Measurements from ENCODE around the gene CEP70. TPM values are rescaled to one million over a fixed set of nuclear protein-coding genes. Genes with fewer than 3 reads are reported as not detected.

The CEP70 gene
- polyA plus RNA-seq, 3 donors: 0.11 TPM; not detected in 2

DNA sequence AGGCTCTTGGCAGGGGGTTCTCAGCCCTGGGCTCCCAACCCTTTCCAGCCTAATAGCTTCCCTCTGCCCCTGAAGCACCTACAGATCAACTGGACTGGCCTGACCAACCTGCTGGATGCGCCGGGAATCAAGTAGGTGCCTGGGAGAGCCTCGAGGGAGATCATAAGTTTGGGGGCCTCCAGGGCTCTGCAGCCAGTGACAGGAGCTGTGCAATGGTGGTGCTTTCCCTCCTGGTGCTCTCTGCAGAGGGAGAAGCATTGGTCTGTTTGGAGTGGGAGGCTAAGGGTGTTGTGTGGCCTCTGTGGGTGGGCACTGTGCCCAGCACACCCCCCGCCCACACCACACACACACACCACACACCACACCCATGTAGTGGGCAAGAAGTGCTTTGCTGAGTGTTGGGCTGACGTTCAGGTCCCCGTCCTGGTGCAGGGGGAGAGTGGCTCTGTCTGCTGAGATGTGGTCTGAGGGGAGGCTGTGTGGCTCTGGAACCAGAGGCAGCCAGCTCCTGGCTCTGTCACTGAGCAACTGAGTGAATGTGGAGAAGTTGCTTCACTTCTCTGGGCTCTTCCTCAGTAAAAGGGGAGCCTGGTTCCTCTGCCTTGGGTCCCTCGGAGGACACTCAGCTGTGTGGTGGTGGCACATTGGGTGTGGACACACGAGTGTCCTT, 133.4 kb downstream of the CEP70 start:
- Mint-ChIP-seq H3K36me3 (no peaks in the 10 kb centered on the region), H3K4me3 (no peak overlapping the region), H3K27me3 (ENCODE audit: low read depth in 3 of 3) (peaks cover 1 to 13% (median 2%) of the 10 kb centered on the region in 3 donors), H3K9me3 (peaks cover 0 to 3% (median 0%) of the 10 kb centered on the region in 7 donors), H3K4me1 (peaks cover 3% of the 10 kb centered on the region), H3K27ac (no peak overlapping the region)
- no peak for DNase-seq
- no peak overlapping the region for H2AFZ ChIP-seq (ENCODE audit: insufficient read depth, low read depth, low read length, poor library complexity, severe bottlenecking)
- no peak overlapping the region for H3K4me3 ChIP-seq (replicated peaks in 1 of 3; ENCODE audit: low read depth in 2 of 3, low read length in 3 of 3)
- no peak overlapping the region for H3K9ac ChIP-seq (ENCODE audit: insufficient read depth, low read length, poor library complexity, severe bottlenecking)
- TF ChIP-seq, protein P1, sequence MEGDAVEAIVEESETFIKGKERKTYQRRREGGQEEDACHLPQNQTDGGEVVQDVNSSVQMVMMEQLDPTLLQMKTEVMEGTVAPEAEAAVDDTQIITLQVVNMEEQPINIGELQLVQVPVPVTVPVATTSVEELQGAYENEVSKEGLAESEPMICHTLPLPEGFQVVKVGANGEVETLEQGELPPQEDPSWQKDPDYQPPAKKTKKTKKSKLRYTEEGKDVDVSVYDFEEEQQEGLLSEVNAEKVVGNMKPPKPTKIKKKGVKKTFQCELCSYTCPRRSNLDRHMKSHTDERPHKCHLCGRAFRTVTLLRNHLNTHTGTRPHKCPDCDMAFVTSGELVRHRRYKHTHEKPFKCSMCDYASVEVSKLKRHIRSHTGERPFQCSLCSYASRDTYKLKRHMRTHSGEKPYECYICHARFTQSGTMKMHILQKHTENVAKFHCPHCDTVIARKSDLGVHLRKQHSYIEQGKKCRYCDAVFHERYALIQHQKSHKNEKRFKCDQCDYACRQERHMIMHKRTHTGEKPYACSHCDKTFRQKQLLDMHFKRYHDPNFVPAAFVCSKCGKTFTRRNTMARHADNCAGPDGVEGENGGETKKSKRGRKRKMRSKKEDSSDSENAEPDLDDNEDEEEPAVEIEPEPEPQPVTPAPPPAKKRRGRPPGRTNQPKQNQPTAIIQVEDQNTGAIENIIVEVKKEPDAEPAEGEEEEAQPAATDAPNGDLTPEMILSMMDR (IDR thresholded peaks at IDR 0.05): no peak
- WGBS (ENCODE audit: insufficient coverage): 92% methylated on average over 5 of the region's 8 CpGs
- H3K36me3 ChIP-seq (replicated peaks in 1 of 2; ENCODE audit: control insufficient read depth in 1 of 2, insufficient read depth in 2 of 2, low read length in 2 of 2): no peaks in the 10 kb centered on the region
- no peaks in the 10 kb centered on the region for H4K20me1 ChIP-seq (ENCODE audit: insufficient read depth, low read length)
- no peaks in the 10 kb centered on the region for H3K9me3 ChIP-seq (replicated peaks in 1 of 2; ENCODE audit: control insufficient read depth in 1 of 2, insufficient read depth in 1 of 2, low read length in 2 of 2)
- no peak overlapping the region for H3K27ac ChIP-seq (ENCODE audit: low read depth in 1 of 2, low read length in 2 of 2)
- intact Hi-C loops (cut with micrococcal nuclease): no loop called here
- H3K4me2 ChIP-seq (replicated peaks; ENCODE audit: extremely low read depth, low read length, poor library complexity, severe bottlenecking): no peak overlapping the region
- H3K79me2 ChIP-seq (ENCODE audit: insufficient read depth, low read length): no peaks in the 10 kb centered on the region
- H3K4me1 ChIP-seq (ENCODE audit: control insufficient read depth in 1 of 2, insufficient read depth in 2 of 2, low read length in 2 of 2): no peaks in the 10 kb centered on the region
- no peaks in the 10 kb centered on the region for H3K27me3 ChIP-seq (ENCODE audit: control insufficient read depth in 2 of 2, insufficient read depth in 2 of 2, low read length in 2 of 2)

DNA sequence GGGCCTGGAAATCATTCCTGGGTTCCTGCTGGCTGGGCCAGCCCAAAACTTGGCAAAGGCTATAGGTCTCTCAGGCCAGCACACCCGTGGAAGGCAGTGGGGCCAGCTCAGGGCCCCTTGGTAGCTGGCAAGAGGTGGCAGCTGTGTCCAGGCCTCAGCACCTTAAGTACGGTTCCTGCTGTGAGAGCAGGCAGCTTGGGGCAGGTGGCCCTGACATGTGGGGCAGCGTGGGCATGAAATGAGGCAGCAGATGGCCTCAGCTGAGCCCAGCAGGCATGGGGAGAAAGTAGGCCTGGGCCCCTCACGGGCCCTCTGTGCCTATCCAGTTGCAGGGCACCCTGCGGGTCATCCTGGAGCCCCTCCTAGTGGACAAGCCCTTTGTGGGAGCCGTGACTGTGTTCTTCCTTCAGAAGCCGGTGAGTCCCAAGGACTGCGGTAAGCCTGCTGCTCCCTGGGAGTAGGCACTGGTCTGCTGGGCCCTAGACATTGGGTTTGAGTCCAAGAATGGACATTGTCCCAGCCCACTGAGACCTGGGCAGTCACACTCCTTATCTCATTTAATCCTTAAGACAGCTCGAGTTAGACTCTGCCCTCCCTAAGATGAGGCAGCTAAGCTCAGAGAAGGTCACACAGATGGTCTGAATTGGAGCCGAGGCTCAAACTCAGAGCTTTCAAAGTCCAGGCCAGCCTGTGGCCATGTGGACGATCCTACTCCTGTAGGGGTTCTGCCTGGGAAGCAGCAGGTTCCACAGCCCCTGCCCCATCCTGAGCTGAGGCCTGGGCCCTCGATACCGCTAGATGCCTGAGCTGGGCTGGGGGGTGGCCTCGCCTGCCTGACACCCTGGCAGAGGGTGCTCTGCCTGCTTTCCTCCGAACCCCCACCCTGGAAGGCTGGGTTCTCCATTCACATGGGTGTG, 134.2 kb downstream of the CEP70 start:
- Histone ChIP-seq H3K79me2 (ENCODE audit: insufficient read depth, low read length) (no peaks in the 10 kb centered on the region), H2AFZ (ENCODE audit: insufficient read depth, low read depth, low read length, poor library complexity, severe bottlenecking) (no peak overlapping the region), H3K27me3 (ENCODE audit: control insufficient read depth in 2 of 2, insufficient read depth in 2 of 2, low read length in 2 of 2) (no peaks in the 10 kb centered on the region), H3K4me1 (ENCODE audit: control insufficient read depth in 1 of 2, insufficient read depth in 2 of 2, low read length in 2 of 2) (no peaks in the 10 kb centered on the region), H3K9me3 (replicated peaks in 1 of 2; ENCODE audit: control insufficient read depth in 1 of 2, insufficient read depth in 1 of 2, low read length in 2 of 2) (no peaks in the 10 kb centered on the region), H3K27ac (ENCODE audit: low read depth in 1 of 2, low read length in 2 of 2) (no peak overlapping the region), H3K9ac (ENCODE audit: insufficient read depth, low read length, poor library complexity, severe bottlenecking) (no peak overlapping the region), H4K20me1 (ENCODE audit: insufficient read depth, low read length) (no peaks in the 10 kb centered on the region), H3K4me2 (replicated peaks; ENCODE audit: extremely low read depth, low read length, poor library complexity, severe bottlenecking) (no peak overlapping the region), H3K36me3 (replicated peaks in 1 of 2; ENCODE audit: control insufficient read depth in 1 of 2, insufficient read depth in 2 of 2, low read length in 2 of 2) (no peaks in the 10 kb centered on the region), H3K4me3 (replicated peaks in 1 of 3; ENCODE audit: low read depth in 2 of 3, low read length in 3 of 3) (no peak overlapping the region)
- no peaks in the 10 kb centered on the region for H3K36me3 Mint-ChIP-seq
- WGBS (ENCODE audit: insufficient coverage): 92% methylated on average over 15 of the region's 15 CpGs
- peaks cover 0 to 3% (median 0%) of the 10 kb centered on the region in 7 donors for H3K9me3 Mint-ChIP-seq
- intact Hi-C loops (cut with micrococcal nuclease): no loop called here
- peaks cover 3% of the 10 kb centered on the region for H3K4me1 Mint-ChIP-seq
- no peak for DNase-seq
- H3K27ac Mint-ChIP-seq: no peak overlapping the region
- TF ChIP-seq, protein P1 (IDR thresholded peaks at IDR 0.05): no peak
- peaks cover 1 to 11% (median 4%) of the 10 kb centered on the region in 3 donors for H3K27me3 Mint-ChIP-seq (ENCODE audit: low read depth in 3 of 3)
- H3K4me3 Mint-ChIP-seq: no peak overlapping the region
